ENCODE results near the gene FLT3. TPM values are rescaled to one million over a fixed set of nuclear protein-coding genes. Genes with fewer than 3 reads are reported as not detected.

Gene FLT3
- total and polyA plus RNA-seq, 2 of the 13 experiments (the other 11 are each of a cell fraction or from before 2014, with no cell fraction given), result not detected

GRCh38 chr13:28138012-28138755 is 37.8 kb upstream of the FLT3 start, which contains the start of gene PAN3 (continued):
- TF ChIP-seq, protein P1, sequence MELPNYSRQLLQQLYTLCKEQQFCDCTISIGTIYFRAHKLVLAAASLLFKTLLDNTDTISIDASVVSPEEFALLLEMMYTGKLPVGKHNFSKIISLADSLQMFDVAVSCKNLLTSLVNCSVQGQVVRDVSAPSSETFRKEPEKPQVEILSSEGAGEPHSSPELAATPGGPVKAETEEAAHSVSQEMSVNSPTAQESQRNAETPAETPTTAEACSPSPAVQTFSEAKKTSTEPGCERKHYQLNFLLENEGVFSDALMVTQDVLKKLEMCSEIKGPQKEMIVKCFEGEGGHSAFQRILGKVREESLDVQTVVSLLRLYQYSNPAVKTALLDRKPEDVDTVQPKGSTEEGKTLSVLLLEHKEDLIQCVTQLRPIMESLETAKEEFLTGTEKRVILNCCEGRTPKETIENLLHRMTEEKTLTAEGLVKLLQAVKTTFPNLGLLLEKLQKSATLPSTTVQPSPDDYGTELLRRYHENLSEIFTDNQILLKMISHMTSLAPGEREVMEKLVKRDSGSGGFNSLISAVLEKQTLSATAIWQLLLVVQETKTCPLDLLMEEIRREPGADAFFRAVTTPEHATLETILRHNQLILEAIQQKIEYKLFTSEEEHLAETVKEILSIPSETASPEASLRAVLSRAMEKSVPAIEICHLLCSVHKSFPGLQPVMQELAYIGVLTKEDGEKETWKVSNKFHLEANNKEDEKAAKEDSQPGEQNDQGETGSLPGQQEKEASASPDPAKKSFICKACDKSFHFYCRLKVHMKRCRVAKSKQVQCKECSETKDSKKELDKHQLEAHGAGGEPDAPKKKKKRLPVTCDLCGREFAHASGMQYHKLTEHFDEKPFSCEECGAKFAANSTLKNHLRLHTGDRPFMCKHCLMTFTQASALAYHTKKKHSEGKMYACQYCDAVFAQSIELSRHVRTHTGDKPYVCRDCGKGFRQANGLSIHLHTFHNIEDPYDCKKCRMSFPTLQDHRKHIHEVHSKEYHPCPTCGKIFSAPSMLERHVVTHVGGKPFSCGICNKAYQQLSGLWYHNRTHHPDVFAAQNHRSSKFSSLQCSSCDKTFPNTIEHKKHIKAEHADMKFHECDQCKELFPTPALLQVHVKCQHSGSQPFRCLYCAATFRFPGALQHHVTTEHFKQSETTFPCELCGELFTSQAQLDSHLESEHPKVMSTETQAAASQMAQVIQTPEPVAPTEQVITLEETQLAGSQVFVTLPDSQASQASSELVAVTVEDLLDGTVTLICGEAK (IDR thresholded peaks at IDR 0.05), result no peak
- TF ChIP-seq, protein P1 (CRISPR knock-in tag; IDR thresholded peaks at IDR 0.05), result peak; percentile 75; the same call in 1 of the 2 replicates
- TF ChIP-seq ZNF160 (CRISPR knock-in tag; IDR thresholded peaks at IDR 0.05) (peak; percentile 69; the same call in 1 of the 2 replicates), KDM5B (CRISPR knock-in tag; IDR thresholded peaks at IDR 0.05; ENCODE audit: borderline replicate concordance) (peak; percentile 58; the same call in 1 of the 2 replicates), PITX1 (CRISPR knock-in tag; IDR thresholded peaks at IDR 0.05) (0 out of 2 replicates have a peak, but pooled peaks have one; percentile 28), ZNF138 (CRISPR knock-in tag; IDR thresholded peaks at IDR 0.05; ENCODE audit: low read depth) (no peak), ZNF317 (CRISPR knock-in tag; IDR thresholded peaks at IDR 0.05) (0 out of 2 replicates have a peak, but pooled peaks have one; percentile 43), CHD2 (IDR thresholded peaks at IDR 0.05; ENCODE audit: low read depth, low read length) (peak; percentile 75), TEAD3 (CRISPR knock-in tag; optimal IDR thresholded peaks at IDR 0.05; ENCODE audit: borderline replicate concordance) (peak; percentile 7), HNRNPK (IDR thresholded peaks at IDR 0.05; ENCODE audit: low read depth, low read length, poor library complexity, severe bottlenecking) (peak; percentile 74), ZNF770 (CRISPR knock-in tag; IDR thresholded peaks at IDR 0.05) (no peak), GABPA (IDR thresholded peaks at IDR 0.05; ENCODE audit: low read depth, low read length) (no peak), GABPA (CRISPR knock-in tag; IDR thresholded peaks at IDR 0.05; ENCODE audit: low read depth) (peak; percentile 38; the same call in 1 of the 2 replicates), ZNF335 (CRISPR knock-in tag; IDR thresholded peaks at IDR 0.05) (0 out of 2 replicates have a peak, but pooled peaks have one; percentile 22), NFATC3 (CRISPR knock-in tag; IDR thresholded peaks at IDR 0.05) (no peak), MIER3 (CRISPR knock-in tag; IDR thresholded peaks at IDR 0.05; ENCODE audit: borderline replicate concordance) (0 out of 2 replicates have a peak, but pooled peaks have one; percentile 45)
- TF ChIP-seq, protein P2, sequence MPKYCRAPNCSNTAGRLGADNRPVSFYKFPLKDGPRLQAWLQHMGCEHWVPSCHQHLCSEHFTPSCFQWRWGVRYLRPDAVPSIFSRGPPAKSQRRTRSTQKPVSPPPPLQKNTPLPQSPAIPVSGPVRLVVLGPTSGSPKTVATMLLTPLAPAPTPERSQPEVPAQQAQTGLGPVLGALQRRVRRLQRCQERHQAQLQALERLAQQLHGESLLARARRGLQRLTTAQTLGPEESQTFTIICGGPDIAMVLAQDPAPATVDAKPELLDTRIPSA (CRISPR knock-in tag; IDR thresholded peaks at IDR 0.05; ENCODE audit: borderline replicate concordance), result no peak
